GM19397 (cell line): ENCODE results near the gene HORMAD2.
"Not testable (repeated sequence)": the region's sequence is repeated elsewhere in the genome, so short reads cannot be mapped to it uniquely, and the experiment has no call there.

ENCODE experiments used
- ATAC-seq: cut with Tn5 transposase; IDR thresholded peaks from one replicate; pipeline ENCODE4 v1.9.1; 2021; ENCODE audit warnings: mild to moderate bottlenecking, moderate library complexity; ENCODE audit not compliant: unreplicated experiment

HORMAD2 gene

GRCh38 chr22:30056015-30056414, 24.2 kb upstream of the HORMAD2 start:
- ATAC-seq = no peak

- no peak for ATAC-seq
These were observed 22.9 kb upstream of the HORMAD2 start for GRCh38 chr22:30057375-30057774.

GRCh38 chr22:30059346-30060020, 20.8 kb upstream of the HORMAD2 start:
- not testable (repeated sequence) for ATAC-seq

GRCh38 chr22:30061094-30061493, 19.2 kb upstream of the HORMAD2 start:
- ATAC-seq = not testable (repeated sequence)

- no peak for ATAC-seq
These were observed 18.0 kb upstream of the HORMAD2 start for GRCh38 chr22:30062259-30062658.

GRCh38 chr22:30062950-30063349, 17.3 kb upstream of the HORMAD2 start:
- ATAC-seq = no peak

- no peak for ATAC-seq
These were observed 16.1 kb upstream of the HORMAD2 start for GRCh38 chr22:30064172-30064571.

- no peak for ATAC-seq
These were observed 6.5 kb upstream of the HORMAD2 start for GRCh38 chr22:30073743-30074142.

GRCh38 chr22:30074147-30074546, 6.1 kb upstream of the HORMAD2 start:
- ATAC-seq = no peak

- ATAC-seq = no peak
These were observed 5.3 kb upstream of the HORMAD2 start for GRCh38 chr22:30074994-30075393.

- no peak for ATAC-seq
These were observed 2.9 kb upstream of the HORMAD2 start for GRCh38 chr22:30077279-30077880.

- no peak for ATAC-seq
These were observed 1.6 kb upstream of the HORMAD2 start for GRCh38 chr22:30078320-30079311.

GRCh38 chr22:30080805-30081204, 541 bp downstream of the HORMAD2 start:
- ATAC-seq = no peak

- ATAC-seq = no peak
These were observed 6.2 kb downstream of the HORMAD2 start for GRCh38 chr22:30086496-30086895.

GRCh38 chr22:30087037-30087436, 6.8 kb downstream of the HORMAD2 start:
- ATAC-seq = not testable (repeated sequence)

- no peak for ATAC-seq
These were observed 7.3 kb downstream of the HORMAD2 start for GRCh38 chr22:30087611-30088010.

- ATAC-seq = no peak
These were observed 8.2 kb downstream of the HORMAD2 start for GRCh38 chr22:30088468-30088867.

GRCh38 chr22:30089655-30089974, 9.4 kb downstream of the HORMAD2 start:
- no peak for ATAC-seq

GRCh38 chr22:30092686-30093085, 12.4 kb downstream of the HORMAD2 start:
- ATAC-seq = no peak

- ATAC-seq = no peak
These were observed 14.5 kb downstream of the HORMAD2 start for GRCh38 chr22:30094804-30095203.

- ATAC-seq = no peak
These were observed 17.6 kb downstream of the HORMAD2 start for GRCh38 chr22:30097861-30098260.

- not testable (repeated sequence) for ATAC-seq
These were observed 20.5 kb downstream of the HORMAD2 start for GRCh38 chr22:30100770-30101169.
